Liver (tissue), 9 donors: ENCODE measurements around the gene STK33. TPM values are rescaled to one million over a fixed set of nuclear protein-coding genes. Genes with fewer than 3 reads are reported as not detected.

Source experiments
- DNase-seq: peaks from one replicate; pipeline ENCODE4 v3.0.0-alpha.2; 2017; ENCODE audit warnings: low spot score
- H3K27ac ChIP-seq, 2 donors: one replicate each; pipeline ENCODE4 v1.7.0; 2013; ENCODE audit warnings: inconsistent platforms in 2 of 2, low read length in 2 of 2, control low read depth in 1 of 2, low read depth in 1 of 2, mild to moderate bottlenecking in 1 of 2
- H3K27me3 ChIP-seq, 4 donors: one replicate each; pipeline versions ENCODE4 v1.6.1 to v1.7.0; 2013; ENCODE audit warnings: low read length in 3 of 4, inconsistent platforms in 1 of 4, mild to moderate bottlenecking in 1 of 4, moderate library complexity in 1 of 4; ENCODE audit not compliant: control insufficient read depth in 4 of 4, insufficient read depth in 4 of 4
- H3K36me3 ChIP-seq, 4 donors: one replicate each; pipeline versions ENCODE4 v1.6.1 to v1.7.0; 2013; ENCODE audit warnings: low read length in 3 of 4, mild to moderate bottlenecking in 3 of 4, low read depth in 1 of 4, moderate library complexity in 1 of 4; ENCODE audit not compliant: control insufficient read depth in 4 of 4, insufficient read depth in 3 of 4
- H3K4me1 ChIP-seq, 4 donors: one replicate each; pipeline versions ENCODE4 v1.6.1 to v1.7.0; 2013; ENCODE audit warnings: low read length in 3 of 4, mild to moderate bottlenecking in 3 of 4, moderate library complexity in 1 of 4; ENCODE audit not compliant: control insufficient read depth in 4 of 4, insufficient read depth in 4 of 4
- H3K4me3 ChIP-seq, 3 donors: one replicate each; pipeline versions ENCODE4 v1.6.1 to v1.7.0; 2013; ENCODE audit warnings: low read length in 3 of 3, control low read depth in 1 of 3, low read depth in 1 of 3, mild to moderate bottlenecking in 1 of 3
- H3K9ac ChIP-seq, 2 donors: one replicate each; pipeline ENCODE4 v1.7.0; 2013; ENCODE audit warnings: low read length in 2 of 2, mild to moderate bottlenecking in 2 of 2, moderate library complexity in 2 of 2, control low read depth in 1 of 2, low read depth in 1 of 2
- H3K9me3 ChIP-seq, 4 donors: one replicate each; pipeline versions ENCODE4 v1.6.1 to v1.7.0; 2013; ENCODE audit warnings: low read length in 3 of 4; ENCODE audit not compliant: control insufficient read depth in 4 of 4
- EGR1 ChIP-seq, 2 donors: IDR thresholded peaks; 2 replicates each; pipeline ENCODE4 v1.6.1; 2016 to 2018; ENCODE audit warnings: antibody characterized with exemption in 2 of 2, low read depth in 2 of 2
- FOXA1 ChIP-seq: IDR thresholded peaks from 2 replicates; pipeline ENCODE4 v1.6.1; 2016; ENCODE audit warnings: antibody characterized with exemption
- FOXA2 ChIP-seq: IDR thresholded peaks from 2 replicates; pipeline ENCODE4 v1.6.1; 2016; ENCODE audit warnings: antibody characterized with exemption
- GABPA ChIP-seq, 2 donors: IDR thresholded peaks in 1 of 2; conservative IDR thresholded peaks in 1 of 2; 2 replicates each; pipeline ENCODE4 v1.6.1; 2016; ENCODE audit warnings: antibody characterized with exemption in 2 of 2, mild to moderate bottlenecking in 1 of 2, moderate library complexity in 1 of 2
- HNF4A ChIP-seq, 2 donors: conservative IDR thresholded peaks; 2 replicates each; pipeline ENCODE4 v1.6.1; 2016; ENCODE audit warnings: antibody characterized with exemption in 2 of 2, mild to moderate bottlenecking in 2 of 2
- HNF4G ChIP-seq: IDR thresholded peaks from 2 replicates; pipeline ENCODE4 v1.6.1; 2016; ENCODE audit warnings: antibody characterized with exemption
- JUND ChIP-seq, 2 donors: IDR thresholded peaks; 2 replicates each; pipeline ENCODE4 v1.6.1; 2016; ENCODE audit warnings: antibody characterized with exemption in 2 of 2
- NR2F2 ChIP-seq: IDR thresholded peaks from 2 replicates; pipeline ENCODE4 v1.6.1; 2016; ENCODE audit warnings: antibody characterized with exemption
- RAD21 ChIP-seq, 2 donors: IDR thresholded peaks; 2 replicates each; pipeline ENCODE4 v1.6.1; 2016; ENCODE audit warnings: antibody characterized with exemption in 2 of 2, mild to moderate bottlenecking in 2 of 2
- RXRA ChIP-seq, 2 donors: IDR thresholded peaks; 2 replicates each; pipeline ENCODE4 v1.6.1; 2017 to 2018; ENCODE audit warnings: antibody characterized with exemption in 2 of 2, mild to moderate bottlenecking in 1 of 2
- SP1 ChIP-seq: IDR thresholded peaks from 2 replicates; pipeline ENCODE4 v1.6.1; 2018; ENCODE audit warnings: antibody characterized with exemption, mild to moderate bottlenecking
- TAF1 ChIP-seq: conservative IDR thresholded peaks from 2 replicates; pipeline ENCODE4 v1.6.1; 2016; ENCODE audit warnings: antibody characterized with exemption, mild to moderate bottlenecking
- YY1 ChIP-seq: IDR thresholded peaks from 2 replicates; pipeline ENCODE4 v1.6.1; 2016; ENCODE audit warnings: antibody characterized with exemption, mild to moderate bottlenecking
- ZBTB33 ChIP-seq: IDR thresholded peaks from 2 replicates; pipeline ENCODE4 v1.6.1; 2016; ENCODE audit warnings: antibody characterized with exemption
- WGBS: extraction: QIAGEN DNeasy Blood & Tissue Kit; methylation state at CpG from one replicate; pipeline ENCODE4 v1.1.7; 2013; 5-methylcytosine and 5-hydroxymethylcytosine counted together
- polyA plus RNA-seq, 2 donors: library from polyadenylated mRNA; stranded (reverse) in 1 of 2; unstranded in 1 of 2; fragments of 200-250 nt in 1 of 2; fragments of >200 nt in 1 of 2; fragmentation: Nextera tagmentation in 1 of 2; extraction: Ambion mirVana in 1 of 2; gene quantifications; one replicate each; pipeline versions ENCODE4 v1.2.1 to v1.2.3, GENCODE V29; 2013 to 2015
- total RNA-seq, 2 donors: library from RNA; depleted of rRNA; stranded (reverse); fragments of >200 nt; gene quantifications; one replicate each; pipeline ENCODE4 v1.2.3, GENCODE V29; 2014
- TF ChIP-seq, protein P1 (sequence below): IDR thresholded peaks from 2 replicates; pipeline ENCODE4 v1.6.1; 2016; ENCODE audit warnings: antibody characterized with exemption
- TF ChIP-seq, protein P2 (sequence below): fragments of 150-350 bp; IDR thresholded peaks from 2 replicates; pipeline ENCODE4 v1.5.1; 2017; ENCODE audit warnings: improper control_type of control experiment, low read depth, low read length; ENCODE audit not compliant: missing input control
- donor health status: healthy.
- donor health status: healthy.
- donor health status: healthy.
- donor health status: healthy.
- donor health status: healthy.

The STK33 gene
- total and polyA plus RNA-seq, 4 donors, result 0.09 to 1.1 (median 0.52) TPM

DNA sequence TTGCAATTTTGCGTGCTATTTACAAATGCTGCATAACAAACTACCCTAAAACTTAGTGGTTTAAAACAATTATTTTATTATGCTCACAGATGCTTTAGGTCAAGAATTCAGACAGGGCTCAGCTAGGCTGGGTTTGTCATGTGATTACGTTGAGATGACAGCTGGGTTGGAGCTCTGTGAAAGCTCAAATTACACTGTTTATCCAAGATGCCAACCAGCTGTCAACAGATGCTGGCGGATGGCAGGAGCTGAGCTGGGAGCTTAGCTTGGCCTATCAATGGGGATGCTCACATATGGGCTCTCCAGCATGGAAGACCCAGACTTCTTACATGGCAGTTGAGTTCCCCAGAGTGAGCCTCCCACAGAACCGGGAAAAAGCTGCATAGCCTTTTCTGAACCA, 62.7 kb downstream of the STK33 start (continued):
- TF ChIP-seq ZBTB33 (no peak), SP1 (no peak), HNF4A (conservative IDR thresholded peaks at IDR 0.05) (no peak)
- TF ChIP-seq, protein P1, sequence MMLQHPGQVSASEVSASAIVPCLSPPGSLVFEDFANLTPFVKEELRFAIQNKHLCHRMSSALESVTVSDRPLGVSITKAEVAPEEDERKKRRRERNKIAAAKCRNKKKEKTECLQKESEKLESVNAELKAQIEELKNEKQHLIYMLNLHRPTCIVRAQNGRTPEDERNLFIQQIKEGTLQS, result no peak

DNA sequence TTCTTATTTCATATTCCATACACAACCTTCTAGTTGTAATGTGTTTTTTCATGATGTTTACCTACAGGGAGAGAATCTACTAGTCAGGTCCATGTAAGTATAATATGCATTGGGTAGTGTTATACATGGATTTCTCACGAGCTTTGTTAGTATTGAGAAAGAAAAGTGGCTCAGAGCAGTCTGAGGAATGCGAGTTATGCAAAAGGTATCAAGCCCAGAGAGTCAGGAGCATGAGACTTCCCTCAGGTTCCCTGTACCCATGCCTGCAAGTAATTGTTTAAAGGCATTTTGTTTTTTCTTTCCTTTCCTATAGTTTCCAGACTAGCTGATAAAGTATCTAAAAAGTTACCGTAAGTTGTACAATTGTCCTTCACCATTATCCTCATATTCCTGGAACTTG, 66.1 kb downstream of the STK33 start:
- DNase-seq, result no peak
- Histone ChIP-seq H3K4me1 (no peaks in the 10 kb centered on the region), H3K36me3 (no peaks in the 10 kb centered on the region), H3K9ac (no peak overlapping the region), H3K9me3 (no peaks in the 10 kb centered on the region), H3K27ac (no peak overlapping the region), H3K27me3 (no peaks in the 10 kb centered on the region), H3K4me3 (no peak overlapping the region)
- WGBS, result 65% methylated on average over 3 of the region's 3 CpGs
- TF ChIP-seq ZBTB33, result no peak
- TF ChIP-seq RAD21 (IDR thresholded peaks at IDR 0.05), result no peak
- no peak for TF ChIP-seq NR2F2
- TF ChIP-seq FOXA1, result no peak
- no peak for TF ChIP-seq TAF1
- no peak for TF ChIP-seq HNF4A (conservative IDR thresholded peaks at IDR 0.05)
- TF ChIP-seq, protein P2, sequence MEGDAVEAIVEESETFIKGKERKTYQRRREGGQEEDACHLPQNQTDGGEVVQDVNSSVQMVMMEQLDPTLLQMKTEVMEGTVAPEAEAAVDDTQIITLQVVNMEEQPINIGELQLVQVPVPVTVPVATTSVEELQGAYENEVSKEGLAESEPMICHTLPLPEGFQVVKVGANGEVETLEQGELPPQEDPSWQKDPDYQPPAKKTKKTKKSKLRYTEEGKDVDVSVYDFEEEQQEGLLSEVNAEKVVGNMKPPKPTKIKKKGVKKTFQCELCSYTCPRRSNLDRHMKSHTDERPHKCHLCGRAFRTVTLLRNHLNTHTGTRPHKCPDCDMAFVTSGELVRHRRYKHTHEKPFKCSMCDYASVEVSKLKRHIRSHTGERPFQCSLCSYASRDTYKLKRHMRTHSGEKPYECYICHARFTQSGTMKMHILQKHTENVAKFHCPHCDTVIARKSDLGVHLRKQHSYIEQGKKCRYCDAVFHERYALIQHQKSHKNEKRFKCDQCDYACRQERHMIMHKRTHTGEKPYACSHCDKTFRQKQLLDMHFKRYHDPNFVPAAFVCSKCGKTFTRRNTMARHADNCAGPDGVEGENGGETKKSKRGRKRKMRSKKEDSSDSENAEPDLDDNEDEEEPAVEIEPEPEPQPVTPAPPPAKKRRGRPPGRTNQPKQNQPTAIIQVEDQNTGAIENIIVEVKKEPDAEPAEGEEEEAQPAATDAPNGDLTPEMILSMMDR, result no peak
- TF ChIP-seq RXRA (IDR thresholded peaks at IDR 0.05), result no peak
- no peak for TF ChIP-seq HNF4G
- TF ChIP-seq EGR1 (IDR thresholded peaks at IDR 0.05; ENCODE audit: low read depth in 2 of 2), result no peak
- no peak for TF ChIP-seq JUND (IDR thresholded peaks at IDR 0.05)
- TF ChIP-seq YY1, result no peak
- no peak for TF ChIP-seq GABPA (IDR thresholded peaks at IDR 0.05 in 1 of 2, conservative IDR thresholded peaks at IDR 0.05 in 1 of 2)
- no peak for TF ChIP-seq FOXA2

- no peak for DNase-seq
- H3K4me3 ChIP-seq, result no peak overlapping the region
- WGBS, result 97% methylated on average over 34 of the region's 34 CpGs
- no peak overlapping the region for H3K27ac ChIP-seq
- no peaks in the 10 kb centered on the region for H3K9me3 ChIP-seq
- TF ChIP-seq FOXA1, result no peak
- TF ChIP-seq FOXA2, result no peak
- H3K9ac ChIP-seq, result no peak overlapping the region
- no peaks in the 10 kb centered on the region for H3K36me3 ChIP-seq
- no peaks in the 10 kb centered on the region for H3K4me1 ChIP-seq
- no peaks in the 10 kb centered on the region for H3K27me3 ChIP-seq
These were observed 70.6 kb downstream of the STK33 start for GRCh38 chr11:8523396-8523795.
